HCT116 (cell line): ENCODE measurements around the gene MTG1. TPM values are rescaled to one million over a fixed set of nuclear protein-coding genes. Genes with fewer than 3 reads are reported as not detected.

Source experiments
- ATAC-seq: fragments of 200-7000 bp; cut with Tn5 transposase; 2 replicates; pipeline ENCODE4 v1.9.1; 2020; ENCODE audit warnings: mild to moderate bottlenecking, moderate library complexity
- BruUV-seq: library from RNA; stranded (reverse); fragments of 400-500 nt; replicated peaks from 2 replicates; lab custom pipeline; 2021; lab: Mats Ljungman, UMichigan
- CTCF ChIA-PET: fragments of 300-600 bp; sonication (Branson Sonifier 250); formaldehyde crosslinking; loops from one replicate; lab custom pipeline; 2021; ENCODE audit warnings: antibody characterized with exemption; lab: Charles Lee
- POLR2A ChIA-PET: fragments of 300-600, 350-600 bp; sonication (Branson Sonifier 250); formaldehyde crosslinking; loops from one replicate; lab custom pipeline; 2021; ENCODE audit warnings: antibody characterized with exemption; lab: Charles Lee
- RAD21 ChIA-PET, 2 experiments: fragments of 300-600 bp; sonication (Branson Sonifier 250); formaldehyde crosslinking; loops; one replicate each; lab custom pipeline; 2023; ENCODE audit warnings: low total read pairs in 2 of 2; ENCODE audit not compliant: uncharacterized antibody in 2 of 2, unreplicated experiment in 2 of 2, low non-redundant PET in 1 of 2; lab: Charles Lee
- DNase-seq: peaks from one replicate; pipeline ENCODE4 v3.0.0-alpha.2; 2010; ENCODE audit warnings: low read depth, low spot score
- H2AFZ ChIP-seq: fragments of 200-600 bp; shearing (Covaris generic), sonication (generic); 2 replicates; pipeline ENCODE4 v1.6.1; 2017; ENCODE audit warnings: low read depth, mixed run types, mixed read lengths, antibody characterized with exemption, low read length; ENCODE audit not compliant: poor library complexity, severe bottlenecking
- H3K27ac ChIP-seq: 2 replicates; pipeline ENCODE4 v1.5.1; 2012; ENCODE audit warnings: low read depth, low read length
- H3K27me3 ChIP-seq: fragments of 200-600 bp; sonication (generic); 2 replicates; pipeline ENCODE4 v1.6.1; 2016; ENCODE audit warnings: mixed run types, low read length, mixed read lengths; ENCODE audit not compliant: insufficient read depth
- H3K36me3 ChIP-seq, 2 experiments: fragments of 200-500 bp in 1 of 2; fragments of 200-600 bp in 1 of 2; sonication (Bioruptor generic) in 1 of 2; sonication (generic) in 1 of 2; 2 replicates each; pipeline versions ENCODE4 v1.5.1 to v1.6.1; 2014 to 2016; ENCODE audit warnings: low read length in 2 of 2, inconsistent platforms in 1 of 2, mixed read lengths in 1 of 2, mixed run types in 1 of 2; ENCODE audit not compliant: insufficient read depth in 2 of 2, control insufficient read depth in 1 of 2
- H3K4me1 ChIP-seq, 2 experiments: fragments of 200-600 bp in 1 of 2; sonication (generic) in 1 of 2; 2 replicates each; pipeline versions ENCODE4 v1.5.1 to v1.6.1; 2012 to 2017; ENCODE audit warnings: low read length in 2 of 2, inconsistent platforms in 1 of 2, mild to moderate bottlenecking in 1 of 2, mixed read lengths in 1 of 2, mixed run types in 1 of 2, moderate library complexity in 1 of 2; ENCODE audit not compliant: insufficient read depth in 2 of 2, control insufficient read depth in 1 of 2
- H3K4me2 ChIP-seq: fragments of 200-600 bp; sonication (generic); 2 replicates; pipeline ENCODE4 v1.6.1; 2017; ENCODE audit warnings: mixed run types, low read length, mixed read lengths
- H3K4me3 ChIP-seq, 2 experiments: fragments of 200-600 bp in 1 of 2; sonication (generic) in 1 of 2; replicated peaks in 1 of 2; 2 replicates each; pipeline ENCODE4 v1.5.1; 2011 to 2016; ENCODE audit warnings: low read length in 2 of 2, control low read depth in 1 of 2, low read depth in 1 of 2, mild to moderate bottlenecking in 1 of 2, mixed read lengths in 1 of 2, mixed run types in 1 of 2
- H3K79me2 ChIP-seq: fragments of 200-600 bp; sonication (generic); 2 replicates; pipeline ENCODE4 v1.6.1; 2017; ENCODE audit warnings: mild to moderate bottlenecking, mixed run types, low read length, moderate library complexity, mixed read lengths; ENCODE audit not compliant: insufficient read depth
- H3K9ac ChIP-seq: fragments of 200-600 bp; sonication (generic); 2 replicates; pipeline ENCODE4 v1.6.1; 2016; ENCODE audit warnings: low read length, mixed read lengths
- H3K9me2 ChIP-seq: fragments of 200-600 bp; sonication (generic), shearing (Covaris generic); 2 replicates; pipeline ENCODE4 v1.6.1; 2017; ENCODE audit warnings: mixed run types, mild to moderate bottlenecking, moderate library complexity; ENCODE audit not compliant: insufficient read depth
- H3K9me3 ChIP-seq, 2 experiments: fragments of 200-500 bp in 1 of 2; fragments of 200-600 bp in 1 of 2; sonication (Bioruptor generic) in 1 of 2; sonication (generic) in 1 of 2; 2 replicates each; pipeline ENCODE4 v1.6.1; 2014 to 2017; ENCODE audit warnings: low read length in 2 of 2, mixed read lengths in 2 of 2, inconsistent platforms in 1 of 2, low read depth in 1 of 2, mild to moderate bottlenecking in 1 of 2, mixed run types in 1 of 2, moderate library complexity in 1 of 2; ENCODE audit not compliant: control insufficient read depth in 1 of 2, insufficient read depth in 1 of 2
- H4K20me1 ChIP-seq: fragments of 200-600 bp; sonication (generic), shearing (Covaris generic); 2 replicates; pipeline ENCODE4 v1.6.1; 2017; ENCODE audit warnings: mixed run types, mild to moderate bottlenecking, moderate library complexity; ENCODE audit not compliant: insufficient read depth
- ATF3 ChIP-seq: IDR thresholded peaks from 2 replicates; pipeline ENCODE4 v1.6.1; 2012
- CEBPB ChIP-seq: IDR thresholded peaks from 2 replicates; pipeline ENCODE4 v1.6.1; 2012; ENCODE audit warnings: low read depth
- ELF1 ChIP-seq: IDR thresholded peaks from 2 replicates; pipeline ENCODE4 v1.6.1; 2012; ENCODE audit warnings: low read depth, borderline replicate concordance
- EZH2 ChIP-seq: fragments of 200-600 bp; sonication (generic); IDR thresholded peaks from 2 replicates; pipeline ENCODE4 v1.6.1; 2017; ENCODE audit warnings: antibody characterized with exemption, mixed run types
- EZH2phosphoT487 ChIP-seq: fragments of 200-600 bp; IDR thresholded peaks from 2 replicates; pipeline ENCODE4 v1.6.1; 2018; ENCODE audit warnings: antibody characterized with exemption, borderline replicate concordance
- FOSL1 ChIP-seq: IDR thresholded peaks from 2 replicates; pipeline ENCODE4 v1.6.1; 2012; ENCODE audit warnings: low read depth
- POLR2AphosphoS5 ChIP-seq: IDR thresholded peaks from 2 replicates; pipeline ENCODE4 v1.6.1; 2011; ENCODE audit warnings: mild to moderate bottlenecking, low read depth, low read length, moderate library complexity
- RAD21 ChIP-seq: IDR thresholded peaks from 2 replicates; pipeline ENCODE4 v1.6.1; 2012; ENCODE audit warnings: low read depth, mild to moderate bottlenecking
- SRF ChIP-seq: IDR thresholded peaks from 2 replicates; pipeline ENCODE4 v1.6.1; 2012; ENCODE audit warnings: low read depth
- ZBTB33 ChIP-seq: IDR thresholded peaks from 2 replicates; pipeline ENCODE4 v1.6.1; 2011; ENCODE audit warnings: mild to moderate bottlenecking, low read length, moderate library complexity; ENCODE audit not compliant: insufficient replicate concordance; ENCODE audit errors: extremely low read depth
- ZFX ChIP-seq: fragments of 450-650 bp; IDR thresholded peaks from 2 replicates; pipeline ENCODE4 v1.6.1; 2017
- intact Hi-C: fragments of 100-400 bp; cut with micrococcal nuclease; formaldehyde crosslinking; loops from 2 replicates; pipeline ENCODE4 v1.10.0; 2022
- total RNA-seq: library from RNA; stranded (reverse); gene quantifications from one replicate; pipeline ENCODE4 v1.2.1, GENCODE V29; 2021; ENCODE audit not compliant: unreplicated experiment
- TF ChIP-seq, protein P1 (sequence below): IDR thresholded peaks from 2 replicates; pipeline ENCODE4 v1.6.1; 2012; ENCODE audit warnings: low read depth
- TF ChIP-seq, protein P2 (sequence below): IDR thresholded peaks from 2 replicates; pipeline ENCODE4 v1.6.1; 2012

The MTG1 gene
- total RNA-seq, 1 experiment from 2014 or later, result 23.1 TPM

DNA sequence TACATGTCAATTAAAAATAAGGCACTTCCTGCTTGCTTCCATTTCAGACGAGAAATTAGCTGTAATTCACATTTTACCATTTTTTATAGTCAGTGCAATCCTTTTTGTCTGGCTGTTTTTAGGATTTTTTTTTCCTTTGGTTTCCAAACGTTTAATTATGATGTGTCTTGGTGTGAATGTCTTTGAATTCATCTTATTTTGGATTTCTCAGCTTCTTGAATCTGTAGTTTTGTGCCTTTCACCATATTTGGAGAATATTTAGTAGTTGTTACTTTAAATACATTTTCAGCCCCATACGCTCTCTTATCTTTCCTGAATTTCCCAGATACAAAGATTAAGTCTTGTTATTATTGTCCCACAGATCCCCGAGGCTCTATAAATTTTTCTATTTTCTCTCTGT is 57.4 kb downstream of the MTG1 start:
- ChIA-PET CTCF (no interaction called here), RAD21 (no interaction called here), POLR2A (no interaction called here)
- Histone ChIP-seq H4K20me1 (no peaks in the 10 kb centered on the region), H3K27ac (no peak overlapping the region), H3K27me3 (no peaks in the 10 kb centered on the region), H3K4me1 (no peaks in the 10 kb centered on the region), H3K9ac (no peak overlapping the region), H3K4me2 (no peak overlapping the region), H2AFZ (no peak overlapping the region), H3K9me3 (peaks cover 0 to 3% of the 10 kb centered on the region in 2 experiments; a peak in 1 of 4 replicates), H3K79me2 (no peaks in the 10 kb centered on the region), H3K4me3 (no peak overlapping the region), H3K36me3 (no peaks in the 10 kb centered on the region), H3K9me2 (no peaks in the 10 kb centered on the region)
- DNase-seq, result no peak
- BruUV-seq, result no TSS peak
- intact Hi-C loops, result no loop called here
- no peak for ATAC-seq
- no peak for TF ChIP-seq ZBTB33

- ChIA-PET POLR2A (no interaction called here), RAD21 (no interaction called here), CTCF (no interaction called here)
- intact Hi-C loops, result no loop called here
- Histone ChIP-seq H3K27me3 (no peaks in the 10 kb centered on the region), H3K36me3 (no peaks in the 10 kb centered on the region), H3K9me2 (no peaks in the 10 kb centered on the region), H4K20me1 (no peaks in the 10 kb centered on the region), H2AFZ (no peak overlapping the region), H3K9ac (no peak overlapping the region), H3K4me1 (no peaks in the 10 kb centered on the region), H3K4me3 (no peak overlapping the region), H3K9me3 (peaks cover 0 to 3% of the 10 kb centered on the region in 2 experiments; a peak in 1 of 4 replicates), H3K79me2 (no peaks in the 10 kb centered on the region), H3K27ac (no peak overlapping the region), H3K4me2 (no peak overlapping the region)
- no TSS peak for BruUV-seq
- ATAC-seq (no peak), DNase-seq (no peak)
- no peak for TF ChIP-seq CEBPB
- TF ChIP-seq SRF, result no peak
- TF ChIP-seq POLR2AphosphoS5, result no peak
- TF ChIP-seq, protein P1, sequence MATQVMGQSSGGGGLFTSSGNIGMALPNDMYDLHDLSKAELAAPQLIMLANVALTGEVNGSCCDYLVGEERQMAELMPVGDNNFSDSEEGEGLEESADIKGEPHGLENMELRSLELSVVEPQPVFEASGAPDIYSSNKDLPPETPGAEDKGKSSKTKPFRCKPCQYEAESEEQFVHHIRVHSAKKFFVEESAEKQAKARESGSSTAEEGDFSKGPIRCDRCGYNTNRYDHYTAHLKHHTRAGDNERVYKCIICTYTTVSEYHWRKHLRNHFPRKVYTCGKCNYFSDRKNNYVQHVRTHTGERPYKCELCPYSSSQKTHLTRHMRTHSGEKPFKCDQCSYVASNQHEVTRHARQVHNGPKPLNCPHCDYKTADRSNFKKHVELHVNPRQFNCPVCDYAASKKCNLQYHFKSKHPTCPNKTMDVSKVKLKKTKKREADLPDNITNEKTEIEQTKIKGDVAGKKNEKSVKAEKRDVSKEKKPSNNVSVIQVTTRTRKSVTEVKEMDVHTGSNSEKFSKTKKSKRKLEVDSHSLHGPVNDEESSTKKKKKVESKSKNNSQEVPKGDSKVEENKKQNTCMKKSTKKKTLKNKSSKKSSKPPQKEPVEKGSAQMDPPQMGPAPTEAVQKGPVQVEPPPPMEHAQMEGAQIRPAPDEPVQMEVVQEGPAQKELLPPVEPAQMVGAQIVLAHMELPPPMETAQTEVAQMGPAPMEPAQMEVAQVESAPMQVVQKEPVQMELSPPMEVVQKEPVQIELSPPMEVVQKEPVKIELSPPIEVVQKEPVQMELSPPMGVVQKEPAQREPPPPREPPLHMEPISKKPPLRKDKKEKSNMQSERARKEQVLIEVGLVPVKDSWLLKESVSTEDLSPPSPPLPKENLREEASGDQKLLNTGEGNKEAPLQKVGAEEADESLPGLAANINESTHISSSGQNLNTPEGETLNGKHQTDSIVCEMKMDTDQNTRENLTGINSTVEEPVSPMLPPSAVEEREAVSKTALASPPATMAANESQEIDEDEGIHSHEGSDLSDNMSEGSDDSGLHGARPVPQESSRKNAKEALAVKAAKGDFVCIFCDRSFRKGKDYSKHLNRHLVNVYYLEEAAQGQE, result no peak
- TF ChIP-seq ATF3, result no peak
- TF ChIP-seq ELF1, result no peak
- TF ChIP-seq ZFX, result no peak
- TF ChIP-seq ZBTB33, result no peak
- no peak for TF ChIP-seq FOSL1
- TF ChIP-seq EZH2phosphoT487, result no peak
- TF ChIP-seq, protein P2, sequence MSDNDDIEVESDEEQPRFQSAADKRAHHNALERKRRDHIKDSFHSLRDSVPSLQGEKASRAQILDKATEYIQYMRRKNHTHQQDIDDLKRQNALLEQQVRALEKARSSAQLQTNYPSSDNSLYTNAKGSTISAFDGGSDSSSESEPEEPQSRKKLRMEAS, result no peak
- no peak for TF ChIP-seq EZH2
- TF ChIP-seq RAD21, result no peak
Measured at GRCh38 chr10:133452453-133452852, 58.5 kb downstream of the MTG1 start.
